Measurements from ENCODE around the gene IRAK2.

DNA sequence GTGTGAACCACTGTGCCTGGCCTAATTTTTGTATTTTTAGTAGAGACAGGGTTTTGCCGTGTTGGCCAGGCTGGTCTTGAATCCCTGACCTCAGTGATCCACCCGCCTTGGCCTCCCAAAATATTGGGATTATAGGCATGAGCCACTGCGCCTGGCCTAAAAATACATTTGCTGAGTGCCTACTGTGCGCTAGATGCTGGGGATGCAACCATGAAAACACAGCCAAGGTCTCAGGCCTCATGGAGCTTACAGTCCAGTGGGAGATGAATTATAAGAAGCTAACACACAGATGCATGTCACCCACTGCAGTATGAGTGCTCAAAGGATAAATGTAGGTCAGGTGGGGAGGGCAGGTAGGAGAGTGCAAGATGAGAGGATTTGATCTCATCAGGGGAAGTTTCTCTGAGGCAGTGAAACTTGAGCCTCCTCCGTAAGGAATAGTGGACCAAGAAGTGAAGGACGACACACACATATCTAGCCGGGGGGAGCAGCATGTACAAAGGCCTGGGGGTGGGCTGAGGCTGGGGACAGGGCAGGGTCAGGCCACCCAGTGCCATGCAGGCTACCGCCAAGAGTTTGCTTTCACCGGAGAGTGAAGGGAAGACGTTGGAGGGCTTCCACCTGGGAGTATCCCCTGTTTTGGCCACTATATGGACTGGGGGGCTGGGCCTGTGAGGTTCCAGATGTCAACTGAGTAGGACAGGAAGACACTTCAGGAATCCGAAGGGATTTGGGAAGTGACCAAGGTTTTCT, 24.3 kb downstream of the IRAK2 start:
- TF ChIP-seq POLR2AphosphoS5 (IDR thresholded peaks at IDR 0.05; ENCODE audit: low read depth, low read length) (no peak), TAF1 (IDR thresholded peaks at IDR 0.05; ENCODE audit: borderline replicate concordance, insufficient read depth, low read length) (no peak), SIN3A (IDR thresholded peaks at IDR 0.05; ENCODE audit: borderline replicate concordance, insufficient read depth, low read length) (no peak)
- TF ChIP-seq, protein P1, sequence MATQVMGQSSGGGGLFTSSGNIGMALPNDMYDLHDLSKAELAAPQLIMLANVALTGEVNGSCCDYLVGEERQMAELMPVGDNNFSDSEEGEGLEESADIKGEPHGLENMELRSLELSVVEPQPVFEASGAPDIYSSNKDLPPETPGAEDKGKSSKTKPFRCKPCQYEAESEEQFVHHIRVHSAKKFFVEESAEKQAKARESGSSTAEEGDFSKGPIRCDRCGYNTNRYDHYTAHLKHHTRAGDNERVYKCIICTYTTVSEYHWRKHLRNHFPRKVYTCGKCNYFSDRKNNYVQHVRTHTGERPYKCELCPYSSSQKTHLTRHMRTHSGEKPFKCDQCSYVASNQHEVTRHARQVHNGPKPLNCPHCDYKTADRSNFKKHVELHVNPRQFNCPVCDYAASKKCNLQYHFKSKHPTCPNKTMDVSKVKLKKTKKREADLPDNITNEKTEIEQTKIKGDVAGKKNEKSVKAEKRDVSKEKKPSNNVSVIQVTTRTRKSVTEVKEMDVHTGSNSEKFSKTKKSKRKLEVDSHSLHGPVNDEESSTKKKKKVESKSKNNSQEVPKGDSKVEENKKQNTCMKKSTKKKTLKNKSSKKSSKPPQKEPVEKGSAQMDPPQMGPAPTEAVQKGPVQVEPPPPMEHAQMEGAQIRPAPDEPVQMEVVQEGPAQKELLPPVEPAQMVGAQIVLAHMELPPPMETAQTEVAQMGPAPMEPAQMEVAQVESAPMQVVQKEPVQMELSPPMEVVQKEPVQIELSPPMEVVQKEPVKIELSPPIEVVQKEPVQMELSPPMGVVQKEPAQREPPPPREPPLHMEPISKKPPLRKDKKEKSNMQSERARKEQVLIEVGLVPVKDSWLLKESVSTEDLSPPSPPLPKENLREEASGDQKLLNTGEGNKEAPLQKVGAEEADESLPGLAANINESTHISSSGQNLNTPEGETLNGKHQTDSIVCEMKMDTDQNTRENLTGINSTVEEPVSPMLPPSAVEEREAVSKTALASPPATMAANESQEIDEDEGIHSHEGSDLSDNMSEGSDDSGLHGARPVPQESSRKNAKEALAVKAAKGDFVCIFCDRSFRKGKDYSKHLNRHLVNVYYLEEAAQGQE (IDR thresholded peaks at IDR 0.05; ENCODE audit: insufficient read depth in 1 of 2, low read depth in 2 of 2, low read length in 2 of 2), result no peak
